Keratinocyte (primary cell): ENCODE measurements around the gene XIRP1. TPM values are rescaled to one million over a fixed set of nuclear protein-coding genes. Genes with fewer than 3 reads are reported as not detected.

Source experiments
- DNase-seq: peaks from one replicate; pipeline ENCODE4 v3.0.0-alpha.2; 2011; ENCODE audit warnings: low read depth, missing footprints, low spot score
- FAIRE-seq: peaks from 2 replicates; lab custom pipeline; 2011; peaks lifted over from hg19 to GRCh38; lab: Jason Lieb, UNC
- H2AFZ ChIP-seq: 2 replicates; pipeline ENCODE4 v1.6.0; 2012; ENCODE audit warnings: low read length, control low read depth, inconsistent platforms; ENCODE audit not compliant: control insufficient read depth
- H3K27ac ChIP-seq: 2 replicates; pipeline ENCODE4 v1.5.1; 2011; ENCODE audit warnings: low read length; ENCODE audit not compliant: control insufficient read depth, insufficient read depth
- H3K27me3 ChIP-seq: 3 replicates; pipeline ENCODE4 v1.6.0; 2011; ENCODE audit warnings: low read length; ENCODE audit not compliant: control insufficient read depth, insufficient read depth; ENCODE audit errors: extremely low read depth
- H3K36me3 ChIP-seq, 2 experiments: 2 replicates in 1 of 2; 3 replicates in 1 of 2; pipeline ENCODE4 v1.5.1; 2011; ENCODE audit warnings: low read length in 2 of 2, mild to moderate bottlenecking in 1 of 2; ENCODE audit not compliant: control insufficient read depth in 2 of 2, insufficient read depth in 2 of 2; ENCODE audit errors: extremely low read depth in 1 of 2
- H3K4me1 ChIP-seq: 3 replicates; pipeline ENCODE4 v1.5.1; 2011; ENCODE audit warnings: low read length; ENCODE audit not compliant: control insufficient read depth, insufficient read depth; ENCODE audit errors: extremely low read depth
- H3K4me2 ChIP-seq: 3 replicates; pipeline ENCODE4 v1.6.0; 2011; ENCODE audit warnings: low read depth, low read length; ENCODE audit not compliant: control insufficient read depth, insufficient read depth; ENCODE audit errors: extremely low read depth
- H3K4me3 ChIP-seq, 3 experiments: fragments of 200-600 bp in 1 of 3; sonication (generic) in 1 of 3; 2 replicates in 2 of 3; 3 replicates in 1 of 3; pipeline ENCODE4 v1.5.1; 2011 to 2016; ENCODE audit warnings: low read length in 3 of 3, mild to moderate bottlenecking in 3 of 3, control low read depth in 2 of 3, inconsistent platforms in 1 of 3, low read depth in 1 of 3, mixed read lengths in 1 of 3, mixed run types in 1 of 3, moderate library complexity in 1 of 3; ENCODE audit not compliant: control insufficient read depth in 2 of 3, insufficient read depth in 2 of 3; ENCODE audit errors: extremely low read depth in 1 of 3
- H3K79me2 ChIP-seq: 2 replicates; pipeline ENCODE4 v1.6.0; 2012; ENCODE audit warnings: low read length; ENCODE audit not compliant: control insufficient read depth, insufficient read depth
- H3K9ac ChIP-seq: 3 replicates; pipeline ENCODE4 v1.6.0; 2011; ENCODE audit warnings: low read length; ENCODE audit not compliant: control insufficient read depth, insufficient read depth; ENCODE audit errors: extremely low read depth
- H3K9me1 ChIP-seq: 3 replicates; pipeline ENCODE4 v1.6.0; 2011; ENCODE audit warnings: low read length; ENCODE audit not compliant: control insufficient read depth, insufficient read depth; ENCODE audit errors: extremely low read depth
- H3K9me3 ChIP-seq: 2 replicates; pipeline ENCODE4 v1.5.1; 2012; ENCODE audit warnings: low read depth, low read length; ENCODE audit not compliant: control insufficient read depth
- H4K20me1 ChIP-seq: 3 replicates; pipeline ENCODE4 v1.6.0; 2011; ENCODE audit warnings: low read length; ENCODE audit not compliant: control insufficient read depth, insufficient read depth; ENCODE audit errors: extremely low read depth
- CTCF ChIP-seq, 3 experiments: IDR thresholded peaks in 1 of 3; conservative IDR thresholded peaks in 1 of 3; optimal IDR thresholded peaks in 1 of 3; 2 replicates in 2 of 3; 3 replicates in 1 of 3; pipeline versions ENCODE3 to v1.5.1; 2011; ENCODE audit warnings: low read length in 3 of 3, mild to moderate bottlenecking in 3 of 3, moderate library complexity in 2 of 3, control low read depth in 1 of 3, inconsistent platforms in 1 of 3; ENCODE audit not compliant: insufficient read depth in 2 of 3; ENCODE audit errors: extremely low read depth in 1 of 3
- EZH2 ChIP-seq: IDR thresholded peaks from one replicate; pipeline ENCODE4 v1.6.1; 2012; ENCODE audit warnings: inconsistent platforms, mild to moderate bottlenecking, low read length, moderate library complexity
- dilution Hi-C: fragments of 300-500 bp; cut with MboI; formaldehyde crosslinking; loops from one replicate; pipeline ENCODE4 v1.7.0; 2020; ENCODE audit warnings: low sequenced_read_pairs; ENCODE audit not compliant: extremely low pct_ligation_motif_present
- polyA plus RNA-seq, 5 experiments: library from polyadenylated mRNA; depleted of rRNA in 3 of 5; stranded (reverse) in 3 of 5; stranded (forward) in 1 of 5; unstranded in 1 of 5; fragments of >200 nt; gene quantifications; 1 replicate in 1 of 5; 2 replicates in 3 of 5; 3 replicates in 1 of 5; pipeline versions ENCODE4 v1.2.1 to v1.2.3, GENCODE V29; 2011 to 2012; ENCODE audit warnings: missing spikeins in 2 of 5, low read depth in 1 of 5, low replicate concordance in 1 of 5

The XIRP1 gene
- polyA plus RNA-seq, 1 donor (not counting 4 experiments of a cell fraction or from before 2014, with no cell fraction given) = not detected

DNA sequence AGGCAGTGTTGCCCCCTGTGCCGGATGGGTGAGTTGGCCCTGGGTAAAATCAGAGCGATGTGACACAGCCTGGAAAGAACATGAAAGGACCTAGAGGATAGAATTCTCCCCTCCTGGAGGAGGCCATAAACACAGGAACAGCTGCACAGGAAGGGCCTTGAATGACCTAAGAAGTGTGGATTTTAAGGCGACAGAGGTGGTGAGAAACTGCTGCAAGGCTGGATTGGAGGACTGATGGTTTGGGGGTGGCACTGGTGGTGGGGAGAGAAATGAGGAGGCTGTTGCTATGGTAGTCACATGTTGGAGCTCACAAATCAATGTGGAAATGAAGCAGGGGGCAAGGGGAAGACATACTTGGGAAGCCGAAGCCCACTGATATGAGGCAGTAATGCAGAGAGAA is 13.8 kb downstream of the XIRP1 start:
- Histone ChIP-seq H3K27ac (no peak overlapping the region), H3K4me3 (peak overlapping the region in 1 of 3 experiments; percentile 63), H3K9me3 (no peaks in the 10 kb centered on the region), H3K4me1 (peaks cover 22% of the 10 kb centered on the region), H3K36me3 (no peaks in the 10 kb centered on the region), H3K27me3 (no peaks in the 10 kb centered on the region), H4K20me1 (no peaks in the 10 kb centered on the region), H3K79me2 (no peaks in the 10 kb centered on the region), H2AFZ (no peak overlapping the region), H3K4me2 (peak overlapping the region; percentile 86), H3K9ac (no peak overlapping the region), H3K9me1 (no peaks in the 10 kb centered on the region)
- FAIRE-seq (no peak), DNase-seq (no peak)
- dilution Hi-C loops = no loop called here
- TF ChIP-seq CTCF (optimal IDR thresholded peaks at IDR 0.05 in 1 of 3, IDR thresholded peaks at IDR 0.05 in 1 of 3, conservative IDR thresholded peaks at IDR 0.05 in 1 of 3; ENCODE audit: extremely low read depth in 1 of 3, insufficient read depth in 2 of 3, low read length in 3 of 3) (no peak), EZH2 (no peak)

DNA sequence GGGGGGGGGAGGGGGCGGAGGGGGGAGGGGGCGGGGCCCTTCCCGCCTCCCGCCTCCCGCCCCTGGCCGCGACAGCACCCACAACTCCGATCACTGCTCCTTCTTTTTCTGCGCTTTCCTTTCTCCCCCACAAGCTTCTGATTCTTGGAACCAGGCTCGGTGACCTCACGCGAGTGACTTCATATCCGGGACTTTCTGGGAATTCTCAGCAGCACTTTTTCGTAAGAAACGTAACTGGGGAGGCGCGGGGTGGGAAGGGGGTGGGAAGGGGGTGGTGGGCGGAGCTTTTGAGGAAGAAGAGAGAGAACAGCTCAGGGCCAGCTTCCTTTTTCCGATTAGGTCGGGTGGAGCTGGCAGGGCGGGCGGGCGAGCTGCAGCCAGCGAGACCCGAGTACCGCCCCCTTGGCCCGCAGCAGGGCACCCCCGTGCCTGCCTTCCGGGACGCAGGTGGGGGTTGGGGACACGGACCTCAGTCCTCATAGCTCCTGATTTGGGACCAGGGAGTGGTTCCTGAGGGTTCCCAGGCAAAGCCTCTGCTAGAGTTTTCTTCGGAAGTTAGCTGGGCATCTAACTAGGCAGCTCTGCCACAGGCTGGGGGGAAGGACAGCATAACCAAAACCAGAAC is 14.6 kb downstream of the XIRP1 start:
- Histone ChIP-seq H3K27ac (peak overlapping the region; percentile 63), H3K9ac (peak overlapping the region; percentile 73), H3K79me2 (no peaks in the 10 kb centered on the region), H3K9me3 (no peaks in the 10 kb centered on the region), H3K4me3 (peak overlapping the region; percentile 25 to 63 (median 58)), H3K9me1 (no peaks in the 10 kb centered on the region), H3K4me2 (peak overlapping the region; percentile 86), H3K36me3 (no peaks in the 10 kb centered on the region), H3K4me1 (peaks cover 22% of the 10 kb centered on the region), H2AFZ (peak overlapping the region; percentile 81), H4K20me1 (no peaks in the 10 kb centered on the region), H3K27me3 (no peaks in the 10 kb centered on the region)
- no peak for TF ChIP-seq EZH2
- TF ChIP-seq CTCF (optimal IDR thresholded peaks at IDR 0.05 in 1 of 3, IDR thresholded peaks at IDR 0.05 in 1 of 3, conservative IDR thresholded peaks at IDR 0.05 in 1 of 3; ENCODE audit: extremely low read depth in 1 of 3, insufficient read depth in 2 of 3, low read length in 3 of 3) = no peak
- peak; percentile 59 for DNase-seq
- dilution Hi-C loops = no loop called here
- FAIRE-seq = no peak
